HEK293 (cell line): ENCODE results near the gene CMTM4.
"Not testable (repeated sequence)": the region's sequence is repeated elsewhere in the genome, so short reads cannot be mapped to it uniquely, and the experiment has no call there.

Source experiments
- CTCF ChIA-PET: fragments of 350-600 bp; formaldehyde crosslinking; extraction: SDS; loops from one replicate; lab custom pipeline; 2021; ENCODE audit warnings: antibody characterized with exemption; lab: Yijun Ruan, JAX
- POLR2A ChIA-PET: fragments of 300-600 bp; formaldehyde crosslinking; extraction: SDS; loops from one replicate; lab custom pipeline; 2020; ENCODE audit warnings: antibody characterized with exemption, inconsistent platforms; lab: Yijun Ruan, JAX
- H3K27ac ChIP-seq: fragments of 200-500 bp; sonication (Bioruptor generic); 2 replicates; pipeline ENCODE4 v1.5.1; 2014; ENCODE audit warnings: low read depth, low read length, control low read depth, inconsistent platforms; ENCODE audit errors: extremely low read depth
- H3K36me3 ChIP-seq, 2 experiments: fragments of 200-500 bp in 1 of 2; sonication (Bioruptor generic) in 1 of 2; 1 replicate in 1 of 2; 2 replicates in 1 of 2; pipeline ENCODE4 v1.5.1; 2014 to 2017; ENCODE audit warnings: inconsistent platforms in 2 of 2, low read length in 2 of 2; ENCODE audit not compliant: control insufficient read depth in 2 of 2, insufficient read depth in 1 of 2
- H3K4me1 ChIP-seq: fragments of 200-500 bp; sonication (Bioruptor generic); 2 replicates; pipeline ENCODE4 v1.5.1; 2014; ENCODE audit warnings: mild to moderate bottlenecking, low read length, inconsistent platforms; ENCODE audit not compliant: control insufficient read depth, insufficient read depth
- H3K4me3 ChIP-seq: 2 replicates; pipeline ENCODE4 v1.5.1; 2011; ENCODE audit warnings: low read depth, mild to moderate bottlenecking, control low read depth, low read length, moderate library complexity
- H3K9me3 ChIP-seq: fragments of 200-500 bp; sonication (Bioruptor generic); 2 replicates; pipeline ENCODE4 v1.5.1; 2014; ENCODE audit warnings: low read depth, low read length, inconsistent platforms; ENCODE audit not compliant: control insufficient read depth, insufficient read depth
- BCL11A ChIP-seq: fragments of 450-650 bp; formaldehyde crosslinking; IDR thresholded peaks from 2 replicates; pipeline ENCODE4 v1.5.1; 2016; ENCODE audit warnings: low read depth, missing biosample characterization, missing genetic modification characterization
- GFI1B ChIP-seq: fragments of 450-650 bp; formaldehyde crosslinking; IDR thresholded peaks from 2 replicates; pipeline ENCODE4 v1.5.1; 2016; ENCODE audit warnings: missing biosample characterization, missing genetic modification characterization
- SCRT2 ChIP-seq: fragments of 450-650 bp; formaldehyde crosslinking; IDR thresholded peaks from 2 replicates; pipeline ENCODE4 v1.5.1; 2016; ENCODE audit warnings: missing biosample characterization, missing genetic modification characterization
- YY1 ChIP-seq: fragments of 450-650 bp; formaldehyde crosslinking; IDR thresholded peaks from 2 replicates; pipeline ENCODE4 v1.5.1; 2018; ENCODE audit warnings: missing biosample characterization, missing genetic modification characterization
- ZNF169 ChIP-seq: fragments of 450-650 bp; formaldehyde crosslinking; IDR thresholded peaks from 2 replicates; pipeline ENCODE4 v1.5.1; 2016; ENCODE audit warnings: missing biosample characterization, missing genetic modification characterization
- ZNF221 ChIP-seq: fragments of 450-650 bp; formaldehyde crosslinking; IDR thresholded peaks from 2 replicates; pipeline ENCODE4 v1.5.1; 2017; ENCODE audit warnings: missing biosample characterization, missing genetic modification characterization, borderline replicate concordance
- ZNF248 ChIP-seq: fragments of 450-650 bp; formaldehyde crosslinking; IDR thresholded peaks from 2 replicates; pipeline ENCODE4 v1.5.1; 2017; ENCODE audit warnings: missing biosample characterization, missing genetic modification characterization
- ZNF404 ChIP-seq: fragments of 450-650 bp; formaldehyde crosslinking; IDR thresholded peaks from 2 replicates; pipeline ENCODE4 v1.5.1; 2017; ENCODE audit warnings: missing biosample characterization, missing genetic modification characterization
- ZNF514 ChIP-seq: fragments of 450-650 bp; formaldehyde crosslinking; IDR thresholded peaks from 2 replicates; pipeline ENCODE4 v1.5.1; 2016; ENCODE audit warnings: missing biosample characterization, missing genetic modification characterization
- ZNF530 ChIP-seq: fragments of 450-650 bp; formaldehyde crosslinking; IDR thresholded peaks from 2 replicates; pipeline ENCODE4 v1.5.1; 2016; ENCODE audit warnings: low read depth, missing biosample characterization, missing genetic modification characterization
- ZNF558 ChIP-seq: fragments of 450-650 bp; formaldehyde crosslinking; IDR thresholded peaks from 2 replicates; pipeline ENCODE4 v1.5.1; 2016; ENCODE audit warnings: missing biosample characterization, missing genetic modification characterization
- ZNF560 ChIP-seq: fragments of 450-650 bp; formaldehyde crosslinking; IDR thresholded peaks from 2 replicates; pipeline ENCODE4 v1.5.1; 2017; ENCODE audit warnings: missing biosample characterization, missing genetic modification characterization, borderline replicate concordance
- ZNF610 ChIP-seq: fragments of 450-650 bp; formaldehyde crosslinking; IDR thresholded peaks from 2 replicates; pipeline ENCODE4 v1.5.1; 2016; ENCODE audit warnings: missing biosample characterization, missing genetic modification characterization, borderline replicate concordance
- ZNF707 ChIP-seq: fragments of 450-650 bp; formaldehyde crosslinking; IDR thresholded peaks from 2 replicates; pipeline ENCODE4 v1.5.1; 2016; ENCODE audit warnings: missing biosample characterization, missing genetic modification characterization
- TF ChIP-seq, protein P1 (sequence below): fragments of 450-650 bp; formaldehyde crosslinking; IDR thresholded peaks from 2 replicates; pipeline ENCODE4 v1.5.0; 2017; ENCODE audit warnings: missing biosample characterization, missing genetic modification characterization, borderline replicate concordance
- TF ChIP-seq, protein P2 (sequence below): fragments of 450-650 bp; formaldehyde crosslinking; conservative IDR thresholded peaks from 2 replicates; pipeline ENCODE4 v1.5.1; 2016; ENCODE audit warnings: low read depth, missing biosample characterization, missing genetic modification characterization
- TF ChIP-seq, protein P3 (sequence below): fragments of 450-650 bp; formaldehyde crosslinking; IDR thresholded peaks from 2 replicates; pipeline ENCODE4 v1.5.1; 2016; ENCODE audit warnings: missing biosample characterization, missing genetic modification characterization

CMTM4 gene

DNA sequence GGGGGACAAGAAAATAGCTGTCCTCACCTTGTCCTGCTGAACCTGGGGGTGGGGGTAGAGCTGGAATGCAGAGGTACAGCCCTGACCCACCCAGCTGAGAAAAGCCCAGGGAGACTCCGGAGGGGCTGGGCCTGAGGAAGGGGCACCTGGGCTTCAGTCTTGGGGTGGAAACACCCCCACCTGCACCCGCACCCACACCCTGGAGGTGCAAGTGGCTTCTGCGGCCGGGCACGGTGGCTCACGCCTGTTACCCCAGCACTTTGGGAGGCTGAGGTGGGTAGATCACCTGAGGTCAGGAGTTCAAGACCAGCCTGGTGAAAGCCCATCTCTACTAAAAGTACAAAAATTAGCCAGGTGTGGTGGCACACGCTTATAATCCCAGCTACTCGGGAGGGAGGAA, 84.6 kb downstream of the CMTM4 start:
- POLR2A ChIA-PET, H3K4me1 ChIP-seq, H3K9me3 ChIP-seq, H3K27ac ChIP-seq, H3K4me3 ChIP-seq: not testable (repeated sequence)
- CTCF ChIA-PET = interaction anchor here (0.6 to 0.7 kb wide), 2 partner anchors 41 to 117 kb away, joined by 3 read pairs; no protein-coding TSS in a partner anchor
- peaks cover 5 to 77% of the 10 kb centered on the region in 2 experiments; a peak in 2 of 3 replicates for H3K36me3 ChIP-seq

DNA sequence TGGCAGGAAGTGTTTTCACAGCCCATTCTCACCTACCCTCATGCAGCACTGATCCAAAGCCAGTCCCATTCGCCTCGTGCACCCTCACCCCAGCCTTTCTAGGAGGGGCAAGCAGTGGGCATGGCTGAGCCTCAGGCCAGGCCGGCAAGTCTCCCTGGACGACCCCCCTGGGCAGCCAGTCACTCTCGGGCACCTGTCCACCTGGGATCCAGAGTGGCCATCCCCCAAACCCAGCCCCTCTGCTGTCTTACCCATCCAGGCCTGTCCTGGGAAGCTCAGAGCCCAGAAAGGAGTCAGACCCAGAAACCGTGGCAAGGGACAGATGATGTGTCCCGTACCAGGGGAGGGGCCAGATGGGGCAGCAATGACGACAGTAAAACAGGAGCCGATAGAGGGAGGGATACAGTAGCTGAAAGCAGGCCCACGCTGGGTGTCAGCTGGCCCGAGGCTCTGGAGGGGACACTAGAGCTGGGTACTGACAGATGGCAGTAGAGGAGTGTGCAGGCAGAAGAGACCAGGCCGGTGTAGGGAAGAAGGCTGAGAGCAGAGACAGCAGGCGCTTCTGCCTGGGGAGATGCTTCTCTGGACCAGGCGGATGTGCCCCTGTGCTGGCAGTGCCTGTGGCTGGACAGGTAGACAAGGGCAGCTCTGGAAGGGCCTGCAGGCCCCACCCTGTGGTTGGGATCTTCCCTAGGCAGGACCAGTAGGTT, 86.3 kb downstream of the CMTM4 start:
- Histone ChIP-seq H3K4me1 (no peaks in the 10 kb centered on the region), H3K9me3 (no peaks in the 10 kb centered on the region), H3K4me3 (no peak overlapping the region), H3K27ac (no peak overlapping the region), H3K36me3 (peaks cover 5 to 65% of the 10 kb centered on the region in 2 experiments; a peak in 2 of 3 replicates)
- TF ChIP-seq ZNF558 (no peak), ZNF221 (tag by site-specific recombination) (no peak), YY1 (no peak), ZNF707 (no peak), ZNF530 (no peak), ZNF560 (tag by site-specific recombination) (no peak), ZNF169 (tag by site-specific recombination) (no peak), SCRT2 (tag by site-specific recombination) (no peak), BCL11A (no peak), ZNF514 (no peak), ZNF404 (tag by site-specific recombination) (no peak), ZNF610 (tag by site-specific recombination) (no peak), ZNF248 (tag by site-specific recombination) (no peak), GFI1B (tag by site-specific recombination) (no peak)
- TF ChIP-seq, protein P1, sequence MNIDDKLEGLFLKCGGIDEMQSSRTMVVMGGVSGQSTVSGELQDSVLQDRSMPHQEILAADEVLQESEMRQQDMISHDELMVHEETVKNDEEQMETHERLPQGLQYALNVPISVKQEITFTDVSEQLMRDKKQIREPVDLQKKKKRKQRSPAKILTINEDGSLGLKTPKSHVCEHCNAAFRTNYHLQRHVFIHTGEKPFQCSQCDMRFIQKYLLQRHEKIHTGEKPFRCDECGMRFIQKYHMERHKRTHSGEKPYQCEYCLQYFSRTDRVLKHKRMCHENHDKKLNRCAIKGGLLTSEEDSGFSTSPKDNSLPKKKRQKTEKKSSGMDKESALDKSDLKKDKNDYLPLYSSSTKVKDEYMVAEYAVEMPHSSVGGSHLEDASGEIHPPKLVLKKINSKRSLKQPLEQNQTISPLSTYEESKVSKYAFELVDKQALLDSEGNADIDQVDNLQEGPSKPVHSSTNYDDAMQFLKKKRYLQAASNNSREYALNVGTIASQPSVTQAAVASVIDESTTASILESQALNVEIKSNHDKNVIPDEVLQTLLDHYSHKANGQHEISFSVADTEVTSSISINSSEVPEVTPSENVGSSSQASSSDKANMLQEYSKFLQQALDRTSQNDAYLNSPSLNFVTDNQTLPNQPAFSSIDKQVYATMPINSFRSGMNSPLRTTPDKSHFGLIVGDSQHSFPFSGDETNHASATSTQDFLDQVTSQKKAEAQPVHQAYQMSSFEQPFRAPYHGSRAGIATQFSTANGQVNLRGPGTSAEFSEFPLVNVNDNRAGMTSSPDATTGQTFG (tag by site-specific recombination) = no peak
- TF ChIP-seq, protein P2, sequence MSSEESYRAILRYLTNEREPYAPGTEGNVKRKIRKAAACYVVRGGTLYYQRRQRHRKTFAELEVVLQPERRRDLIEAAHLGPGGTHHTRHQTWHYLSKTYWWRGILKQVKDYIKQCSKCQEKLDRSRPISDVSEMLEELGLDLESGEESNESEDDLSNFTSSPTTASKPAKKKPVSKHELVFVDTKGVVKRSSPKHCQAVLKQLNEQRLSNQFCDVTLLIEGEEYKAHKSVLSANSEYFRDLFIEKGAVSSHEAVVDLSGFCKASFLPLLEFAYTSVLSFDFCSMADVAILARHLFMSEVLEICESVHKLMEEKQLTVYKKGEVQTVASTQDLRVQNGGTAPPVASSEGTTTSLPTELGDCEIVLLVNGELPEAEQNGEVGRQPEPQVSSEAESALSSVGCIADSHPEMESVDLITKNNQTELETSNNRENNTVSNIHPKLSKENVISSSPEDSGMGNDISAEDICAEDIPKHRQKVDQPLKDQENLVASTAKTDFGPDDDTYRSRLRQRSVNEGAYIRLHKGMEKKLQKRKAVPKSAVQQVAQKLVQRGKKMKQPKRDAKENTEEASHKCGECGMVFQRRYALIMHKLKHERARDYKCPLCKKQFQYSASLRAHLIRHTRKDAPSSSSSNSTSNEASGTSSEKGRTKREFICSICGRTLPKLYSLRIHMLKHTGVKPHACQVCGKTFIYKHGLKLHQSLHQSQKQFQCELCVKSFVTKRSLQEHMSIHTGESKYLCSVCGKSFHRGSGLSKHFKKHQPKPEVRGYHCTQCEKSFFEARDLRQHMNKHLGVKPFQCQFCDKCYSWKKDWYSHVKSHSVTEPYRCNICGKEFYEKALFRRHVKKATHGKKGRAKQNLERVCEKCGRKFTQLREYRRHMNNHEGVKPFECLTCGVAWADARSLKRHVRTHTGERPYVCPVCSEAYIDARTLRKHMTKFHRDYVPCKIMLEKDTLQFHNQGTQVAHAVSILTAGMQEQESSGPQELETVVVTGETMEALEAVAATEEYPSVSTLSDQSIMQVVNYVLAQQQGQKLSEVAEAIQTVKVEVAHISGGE (tag by site-specific recombination) = no peak
- TF ChIP-seq, protein P3, sequence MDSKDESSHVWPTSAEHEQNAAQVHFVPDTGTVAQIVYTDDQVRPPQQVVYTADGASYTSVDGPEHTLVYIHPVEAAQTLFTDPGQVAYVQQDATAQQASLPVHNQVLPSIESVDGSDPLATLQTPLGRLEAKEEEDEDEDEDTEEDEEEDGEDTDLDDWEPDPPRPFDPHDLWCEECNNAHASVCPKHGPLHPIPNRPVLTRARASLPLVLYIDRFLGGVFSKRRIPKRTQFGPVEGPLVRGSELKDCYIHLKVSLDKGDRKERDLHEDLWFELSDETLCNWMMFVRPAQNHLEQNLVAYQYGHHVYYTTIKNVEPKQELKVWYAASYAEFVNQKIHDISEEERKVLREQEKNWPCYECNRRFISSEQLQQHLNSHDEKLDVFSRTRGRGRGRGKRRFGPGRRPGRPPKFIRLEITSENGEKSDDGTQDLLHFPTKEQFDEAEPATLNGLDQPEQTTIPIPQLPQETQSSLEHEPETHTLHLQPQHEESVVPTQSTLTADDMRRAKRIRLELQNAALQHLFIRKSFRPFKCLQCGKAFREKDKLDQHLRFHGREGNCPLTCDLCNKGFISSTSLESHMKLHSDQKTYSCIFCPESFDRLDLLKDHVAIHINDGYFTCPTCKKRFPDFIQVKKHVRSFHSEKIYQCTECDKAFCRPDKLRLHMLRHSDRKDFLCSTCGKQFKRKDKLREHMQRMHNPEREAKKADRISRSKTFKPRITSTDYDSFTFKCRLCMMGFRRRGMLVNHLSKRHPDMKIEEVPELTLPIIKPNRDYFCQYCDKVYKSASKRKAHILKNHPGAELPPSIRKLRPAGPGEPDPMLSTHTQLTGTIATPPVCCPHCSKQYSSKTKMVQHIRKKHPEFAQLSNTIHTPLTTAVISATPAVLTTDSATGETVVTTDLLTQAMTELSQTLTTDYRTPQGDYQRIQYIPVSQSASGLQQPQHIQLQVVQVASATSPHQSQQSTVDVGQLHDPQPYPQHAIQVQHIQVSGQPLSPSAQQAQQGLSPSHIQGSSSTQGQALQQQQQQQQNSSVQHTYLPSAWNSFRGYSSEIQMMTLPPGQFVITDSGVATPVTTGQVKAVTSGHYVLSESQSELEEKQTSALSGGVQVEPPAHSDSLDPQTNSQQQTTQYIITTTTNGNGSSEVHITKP = no peak
- ChIA-PET POLR2A (interaction anchor here (0.6 kb wide), 1 partner anchor 258 kb away, joined by 3 read pairs; no protein-coding TSS in a partner anchor), CTCF (interaction anchor here (0.6 to 4.2 kb wide), 3 partner anchors 53 to 257 kb away, joined by 3 to 13 read pairs (median 5); no protein-coding TSS in a partner anchor)
